ENCODE results near the gene RHBG.

Gene RHBG

DNA sequence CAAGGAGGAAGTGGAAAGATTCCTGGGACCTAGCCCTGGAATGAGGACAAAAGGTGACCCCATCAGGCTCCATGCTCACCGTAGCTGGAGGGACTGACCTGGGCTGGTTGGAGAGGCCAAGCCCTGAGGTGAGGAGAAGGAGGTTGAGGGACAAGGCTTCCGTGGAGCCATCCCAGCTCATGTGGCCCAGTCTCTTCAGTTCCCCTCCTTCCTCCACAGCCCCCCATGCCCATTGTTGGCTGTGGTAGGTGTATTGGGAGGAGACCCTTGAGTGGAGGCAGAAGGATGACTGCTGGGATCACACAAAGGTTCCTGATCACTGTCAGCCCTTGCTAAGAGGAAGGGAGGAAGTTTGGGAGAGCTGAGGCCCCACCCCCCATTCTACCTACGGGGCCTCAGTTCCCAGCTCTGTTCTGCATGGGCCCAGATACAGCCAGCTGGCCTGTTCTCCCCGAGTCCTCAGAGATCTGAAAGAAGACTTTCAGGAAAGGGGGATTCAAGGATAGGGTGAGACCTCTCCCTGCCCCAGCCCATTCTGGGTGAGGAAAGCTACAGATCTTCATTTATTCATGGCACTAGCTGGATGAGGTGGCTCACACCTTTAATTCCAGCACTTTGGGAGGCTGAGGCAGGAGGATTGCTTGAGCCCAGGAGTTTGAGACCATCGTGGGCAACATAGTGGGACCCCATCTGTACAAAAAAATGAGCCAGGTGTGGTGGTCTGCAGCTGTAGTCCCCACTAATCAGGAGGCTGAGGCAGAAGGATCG, 17.3 kb downstream of the RHBG start:
- TF ChIP-seq ZNF565 (CRISPR knock-in tag; conservative IDR thresholded peaks at IDR 0.05; ENCODE audit: low read depth) (no peak), RARB (CRISPR knock-in tag; IDR thresholded peaks at IDR 0.05) (no peak), SNAI2 (CRISPR knock-in tag; IDR thresholded peaks at IDR 0.05) (no peak), TOX (CRISPR knock-in tag; IDR thresholded peaks at IDR 0.05; ENCODE audit: borderline replicate concordance) (no peak), ZFP3 (CRISPR knock-in tag; IDR thresholded peaks at IDR 0.05) (no peak), ARNTL (CRISPR knock-in tag; IDR thresholded peaks at IDR 0.05; ENCODE audit: borderline replicate concordance, low read depth) (no peak), GLIS3 (CRISPR knock-in tag; IDR thresholded peaks at IDR 0.05) (no peak), PPARA (CRISPR knock-in tag; IDR thresholded peaks at IDR 0.05; ENCODE audit: borderline replicate concordance) (no peak), TCF4 (CRISPR knock-in tag; IDR thresholded peaks at IDR 0.05; ENCODE audit: borderline replicate concordance) (no peak), ZNF8 (CRISPR knock-in tag; IDR thresholded peaks at IDR 0.05) (no peak), ESRRG (CRISPR knock-in tag; IDR thresholded peaks at IDR 0.05) (no peak), BACH2 (CRISPR knock-in tag; IDR thresholded peaks at IDR 0.05; ENCODE audit: borderline replicate concordance) (no peak), CSDC2 (CRISPR knock-in tag; IDR thresholded peaks at IDR 0.05) (no peak), ISL1 (CRISPR knock-in tag; IDR thresholded peaks at IDR 0.05) (no peak)
- TF ChIP-seq, protein P1, sequence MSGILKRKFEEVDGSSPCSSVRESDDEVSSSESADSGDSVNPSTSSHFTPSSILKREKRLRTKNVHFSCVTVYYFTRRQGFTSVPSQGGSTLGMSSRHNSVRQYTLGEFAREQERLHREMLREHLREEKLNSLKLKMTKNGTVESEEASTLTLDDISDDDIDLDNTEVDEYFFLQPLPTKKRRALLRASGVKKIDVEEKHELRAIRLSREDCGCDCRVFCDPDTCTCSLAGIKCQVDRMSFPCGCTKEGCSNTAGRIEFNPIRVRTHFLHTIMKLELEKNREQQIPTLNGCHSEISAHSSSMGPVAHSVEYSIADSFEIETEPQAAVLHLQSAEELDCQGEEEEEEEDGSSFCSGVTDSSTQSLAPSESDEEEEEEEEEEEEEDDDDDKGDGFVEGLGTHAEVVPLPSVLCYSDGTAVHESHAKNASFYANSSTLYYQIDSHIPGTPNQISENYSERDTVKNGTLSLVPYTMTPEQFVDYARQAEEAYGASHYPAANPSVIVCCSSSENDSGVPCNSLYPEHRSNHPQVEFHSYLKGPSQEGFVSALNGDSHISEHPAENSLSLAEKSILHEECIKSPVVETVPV (CRISPR knock-in tag; IDR thresholded peaks at IDR 0.05), result no peak
- TF ChIP-seq, protein P2, sequence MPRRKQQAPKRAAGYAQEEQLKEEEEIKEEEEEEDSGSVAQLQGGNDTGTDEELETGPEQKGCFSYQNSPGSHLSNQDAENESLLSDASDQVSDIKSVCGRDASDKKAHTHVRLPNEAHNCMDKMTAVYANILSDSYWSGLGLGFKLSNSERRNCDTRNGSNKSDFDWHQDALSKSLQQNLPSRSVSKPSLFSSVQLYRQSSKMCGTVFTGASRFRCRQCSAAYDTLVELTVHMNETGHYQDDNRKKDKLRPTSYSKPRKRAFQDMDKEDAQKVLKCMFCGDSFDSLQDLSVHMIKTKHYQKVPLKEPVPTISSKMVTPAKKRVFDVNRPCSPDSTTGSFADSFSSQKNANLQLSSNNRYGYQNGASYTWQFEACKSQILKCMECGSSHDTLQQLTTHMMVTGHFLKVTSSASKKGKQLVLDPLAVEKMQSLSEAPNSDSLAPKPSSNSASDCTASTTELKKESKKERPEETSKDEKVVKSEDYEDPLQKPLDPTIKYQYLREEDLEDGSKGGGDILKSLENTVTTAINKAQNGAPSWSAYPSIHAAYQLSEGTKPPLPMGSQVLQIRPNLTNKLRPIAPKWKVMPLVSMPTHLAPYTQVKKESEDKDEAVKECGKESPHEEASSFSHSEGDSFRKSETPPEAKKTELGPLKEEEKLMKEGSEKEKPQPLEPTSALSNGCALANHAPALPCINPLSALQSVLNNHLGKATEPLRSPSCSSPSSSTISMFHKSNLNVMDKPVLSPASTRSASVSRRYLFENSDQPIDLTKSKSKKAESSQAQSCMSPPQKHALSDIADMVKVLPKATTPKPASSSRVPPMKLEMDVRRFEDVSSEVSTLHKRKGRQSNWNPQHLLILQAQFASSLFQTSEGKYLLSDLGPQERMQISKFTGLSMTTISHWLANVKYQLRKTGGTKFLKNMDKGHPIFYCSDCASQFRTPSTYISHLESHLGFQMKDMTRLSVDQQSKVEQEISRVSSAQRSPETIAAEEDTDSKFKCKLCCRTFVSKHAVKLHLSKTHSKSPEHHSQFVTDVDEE (CRISPR knock-in tag; IDR thresholded peaks at IDR 0.05), result no peak
- TF ChIP-seq, protein P3, sequence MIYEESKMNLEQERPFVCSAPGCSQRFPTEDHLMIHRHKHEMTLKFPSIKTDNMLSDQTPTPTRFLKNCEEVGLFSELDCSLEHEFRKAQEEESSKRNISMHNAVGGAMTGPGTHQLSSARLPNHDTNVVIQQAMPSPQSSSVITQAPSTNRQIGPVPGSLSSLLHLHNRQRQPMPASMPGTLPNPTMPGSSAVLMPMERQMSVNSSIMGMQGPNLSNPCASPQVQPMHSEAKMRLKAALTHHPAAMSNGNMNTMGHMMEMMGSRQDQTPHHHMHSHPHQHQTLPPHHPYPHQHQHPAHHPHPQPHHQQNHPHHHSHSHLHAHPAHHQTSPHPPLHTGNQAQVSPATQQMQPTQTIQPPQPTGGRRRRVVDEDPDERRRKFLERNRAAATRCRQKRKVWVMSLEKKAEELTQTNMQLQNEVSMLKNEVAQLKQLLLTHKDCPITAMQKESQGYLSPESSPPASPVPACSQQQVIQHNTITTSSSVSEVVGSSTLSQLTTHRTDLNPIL (CRISPR knock-in tag; IDR thresholded peaks at IDR 0.05; ENCODE audit: low read depth), result no peak
- TF ChIP-seq, protein P4, sequence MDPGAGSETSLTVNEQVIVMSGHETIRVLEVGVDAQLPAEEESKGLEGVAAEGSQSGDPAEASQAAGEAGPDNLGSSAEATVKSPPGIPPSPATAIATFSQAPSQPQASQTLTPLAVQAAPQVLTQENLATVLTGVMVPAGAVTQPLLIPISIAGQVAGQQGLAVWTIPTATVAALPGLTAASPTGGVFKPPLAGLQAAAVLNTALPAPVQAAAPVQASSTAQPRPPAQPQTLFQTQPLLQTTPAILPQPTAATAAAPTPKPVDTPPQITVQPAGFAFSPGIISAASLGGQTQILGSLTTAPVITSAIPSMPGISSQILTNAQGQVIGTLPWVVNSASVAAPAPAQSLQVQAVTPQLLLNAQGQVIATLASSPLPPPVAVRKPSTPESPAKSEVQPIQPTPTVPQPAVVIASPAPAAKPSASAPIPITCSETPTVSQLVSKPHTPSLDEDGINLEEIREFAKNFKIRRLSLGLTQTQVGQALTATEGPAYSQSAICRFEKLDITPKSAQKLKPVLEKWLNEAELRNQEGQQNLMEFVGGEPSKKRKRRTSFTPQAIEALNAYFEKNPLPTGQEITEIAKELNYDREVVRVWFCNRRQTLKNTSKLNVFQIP (CRISPR knock-in tag; IDR thresholded peaks at IDR 0.05; ENCODE audit: borderline replicate concordance, low read depth), result no peak
- ATAC-seq, result no peak

DNA sequence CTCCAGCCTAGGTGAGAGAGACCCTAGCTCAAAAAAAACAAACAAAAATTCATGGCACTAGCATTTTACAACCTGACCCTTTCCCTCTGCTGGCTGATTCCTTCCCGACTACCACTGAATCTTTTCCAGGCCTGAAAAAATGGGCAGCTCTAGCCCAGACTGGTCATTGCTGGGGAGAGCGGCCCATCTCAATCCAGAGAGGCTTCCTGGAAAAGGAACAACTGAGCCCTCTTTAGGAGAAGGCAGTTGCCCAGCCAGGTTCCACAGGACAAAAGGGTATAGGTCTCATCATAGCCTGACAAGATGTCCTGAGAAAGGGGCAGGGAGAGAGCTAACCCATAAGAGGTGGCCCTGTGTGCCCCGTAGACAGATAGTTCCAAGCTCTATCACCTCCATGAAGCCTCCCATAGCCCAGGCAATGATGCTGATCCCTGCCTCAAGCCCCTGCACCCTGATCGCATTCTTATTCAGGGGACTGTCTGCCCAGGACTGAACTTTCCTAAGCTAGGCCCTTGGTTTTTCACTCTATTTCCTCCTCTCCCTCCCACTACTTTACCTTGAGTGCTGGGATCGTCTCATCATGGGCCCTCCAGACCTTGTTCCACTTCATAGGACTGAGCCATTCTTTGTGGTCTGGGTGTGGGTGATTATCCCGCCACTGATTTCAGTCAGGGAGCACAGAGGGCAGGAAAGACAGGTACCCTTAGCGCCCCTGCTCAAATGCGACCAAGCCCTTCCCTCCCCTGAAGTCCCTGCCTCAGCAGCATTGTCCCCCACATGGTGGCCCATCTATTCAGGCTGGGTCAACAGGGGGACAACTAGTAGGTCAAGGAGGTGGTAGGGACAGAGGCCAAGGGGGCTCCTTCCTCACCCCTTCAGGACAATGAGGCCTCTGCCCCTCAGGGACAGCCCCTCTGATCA, 18.2 kb downstream of the RHBG start:
- ATAC-seq, result no peak
- TF ChIP-seq OSR1 (CRISPR knock-in tag; IDR thresholded peaks at IDR 0.05), result no peak
- no peak for TF ChIP-seq ZNF8 (CRISPR knock-in tag; IDR thresholded peaks at IDR 0.05)
- no peak for TF ChIP-seq GLIS3 (CRISPR knock-in tag; IDR thresholded peaks at IDR 0.05)
- TF ChIP-seq TCF4 (CRISPR knock-in tag; IDR thresholded peaks at IDR 0.05; ENCODE audit: borderline replicate concordance), result no peak
- TF ChIP-seq, protein P2 (CRISPR knock-in tag; IDR thresholded peaks at IDR 0.05), result no peak
- TF ChIP-seq ZFP30 (CRISPR knock-in tag; IDR thresholded peaks at IDR 0.05), result no peak
- TF ChIP-seq, protein P3 (CRISPR knock-in tag; IDR thresholded peaks at IDR 0.05; ENCODE audit: low read depth), result no peak
- TF ChIP-seq ZNF70 (CRISPR knock-in tag; IDR thresholded peaks at IDR 0.05), result no peak
- TF ChIP-seq ESRRG (CRISPR knock-in tag; IDR thresholded peaks at IDR 0.05), result no peak
- TF ChIP-seq, protein P4 (CRISPR knock-in tag; IDR thresholded peaks at IDR 0.05; ENCODE audit: borderline replicate concordance, low read depth), result no peak
- TF ChIP-seq TOX (CRISPR knock-in tag; IDR thresholded peaks at IDR 0.05; ENCODE audit: borderline replicate concordance), result no peak
- no peak for TF ChIP-seq ISL1 (CRISPR knock-in tag; IDR thresholded peaks at IDR 0.05)
- no peak for TF ChIP-seq ZNF565 (CRISPR knock-in tag; conservative IDR thresholded peaks at IDR 0.05; ENCODE audit: low read depth)
- no peak for TF ChIP-seq BACH2 (CRISPR knock-in tag; IDR thresholded peaks at IDR 0.05; ENCODE audit: borderline replicate concordance)
- no peak for TF ChIP-seq ZFP3 (CRISPR knock-in tag; IDR thresholded peaks at IDR 0.05)
- no peak for TF ChIP-seq SNAI2 (CRISPR knock-in tag; IDR thresholded peaks at IDR 0.05)

Measured in SK-N-SH treated with all-trans-retinoic acid at 6 μM for 48 hours (cell line).